Endothelial cell of umbilical vein (primary cell): ENCODE data around the gene RSPH10B.
"Not testable (repeated sequence)": the region's sequence is repeated elsewhere in the genome, so short reads cannot be mapped to it uniquely, and the experiment has no call there.

ENCODE experiments used
- EZH2 ChIP-seq: IDR thresholded peaks from 2 replicates; pipeline ENCODE4 v1.6.1; 2012; ENCODE audit warnings: borderline replicate concordance, low read depth, mild to moderate bottlenecking, moderate library complexity, low read length, inconsistent platforms; ENCODE audit not compliant: severe bottlenecking
- POLR2A ChIP-seq: IDR thresholded peaks from 2 replicates; pipeline ENCODE4 v1.6.1; 2012; ENCODE audit warnings: low read depth, mild to moderate bottlenecking, control low read depth, low read length
- POLR2AphosphoS5 ChIP-seq: IDR thresholded peaks from 2 replicates; pipeline ENCODE4 v1.6.1; 2012; ENCODE audit warnings: low read depth, mild to moderate bottlenecking, control low read depth, low read length, moderate library complexity; ENCODE audit not compliant: insufficient read depth
- TF ChIP-seq, protein P1 (sequence below), 2 donors: IDR thresholded peaks; 1 replicate in 1 of 2; 2 replicates in 1 of 2; pipeline ENCODE4 v1.5.1; 2011; ENCODE audit warnings: low read length in 2 of 2, mild to moderate bottlenecking in 2 of 2, moderate library complexity in 2 of 2, control low read depth in 1 of 2, inconsistent platforms in 1 of 2, low read depth in 1 of 2; ENCODE audit not compliant: insufficient read depth in 1 of 2; ENCODE audit errors: extremely low read depth in 1 of 2

DNA sequence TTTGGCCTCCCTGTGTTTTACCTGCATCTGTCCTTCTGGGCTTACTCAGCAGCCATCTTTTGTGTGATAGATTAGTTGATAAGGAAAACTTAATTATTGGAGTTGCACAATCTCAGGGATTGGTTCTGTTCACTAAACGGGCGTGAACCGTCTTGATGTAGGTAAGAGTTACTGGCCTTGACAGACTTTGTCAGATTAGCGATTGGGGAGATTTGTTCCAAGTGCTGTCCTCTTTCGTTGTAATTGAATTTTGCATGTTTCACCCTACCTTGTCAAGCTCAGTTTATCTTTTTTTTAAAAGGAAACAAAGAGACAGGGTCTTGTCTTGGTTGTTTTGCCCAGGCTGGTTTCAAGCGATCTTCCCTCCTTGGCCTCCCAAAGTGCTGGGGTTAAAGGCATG, 67.5 kb downstream of the RSPH10B start:
- not testable (repeated sequence) for TF ChIP-seq POLR2A, POLR2AphosphoS5, EZH2
- TF ChIP-seq, protein P1, sequence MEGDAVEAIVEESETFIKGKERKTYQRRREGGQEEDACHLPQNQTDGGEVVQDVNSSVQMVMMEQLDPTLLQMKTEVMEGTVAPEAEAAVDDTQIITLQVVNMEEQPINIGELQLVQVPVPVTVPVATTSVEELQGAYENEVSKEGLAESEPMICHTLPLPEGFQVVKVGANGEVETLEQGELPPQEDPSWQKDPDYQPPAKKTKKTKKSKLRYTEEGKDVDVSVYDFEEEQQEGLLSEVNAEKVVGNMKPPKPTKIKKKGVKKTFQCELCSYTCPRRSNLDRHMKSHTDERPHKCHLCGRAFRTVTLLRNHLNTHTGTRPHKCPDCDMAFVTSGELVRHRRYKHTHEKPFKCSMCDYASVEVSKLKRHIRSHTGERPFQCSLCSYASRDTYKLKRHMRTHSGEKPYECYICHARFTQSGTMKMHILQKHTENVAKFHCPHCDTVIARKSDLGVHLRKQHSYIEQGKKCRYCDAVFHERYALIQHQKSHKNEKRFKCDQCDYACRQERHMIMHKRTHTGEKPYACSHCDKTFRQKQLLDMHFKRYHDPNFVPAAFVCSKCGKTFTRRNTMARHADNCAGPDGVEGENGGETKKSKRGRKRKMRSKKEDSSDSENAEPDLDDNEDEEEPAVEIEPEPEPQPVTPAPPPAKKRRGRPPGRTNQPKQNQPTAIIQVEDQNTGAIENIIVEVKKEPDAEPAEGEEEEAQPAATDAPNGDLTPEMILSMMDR (IDR thresholded peaks at IDR 0.05; ENCODE audit: extremely low read depth in 1 of 2, insufficient read depth in 1 of 2, low read depth in 1 of 2, low read length in 2 of 2), result not testable (repeated sequence)
